Suprapubic skin (tissue), 4 donors: ENCODE data around the gene CEP170B.
A peak's percentile ranks its signal among the peaks of the same experiment; 100 is the strongest.

ENCODE experiments used
- EP300 ChIP-seq: sonication (generic); formaldehyde crosslinking; IDR thresholded peaks from one replicate; pipeline ENCODE4 v1.6.1; 2017; ENCODE audit warnings: antibody characterized with exemption
- POLR2A ChIP-seq, 2 donors: fragments of 450-650 bp; IDR thresholded peaks; one replicate each; pipeline ENCODE4 v1.6.1; 2017; ENCODE audit warnings: antibody characterized with exemption in 2 of 2, mild to moderate bottlenecking in 2 of 2, moderate library complexity in 2 of 2
- POLR2AphosphoS5 ChIP-seq, 3 donors: sonication (generic); formaldehyde crosslinking; IDR thresholded peaks; one replicate each; pipeline ENCODE4 v1.6.1; 2017; ENCODE audit warnings: antibody characterized with exemption in 3 of 3
- TF ChIP-seq, protein P1 (sequence below), 2 donors: fragments of 200-600 bp in 1 of 2; fragments of 450-650 bp in 1 of 2; sonication (generic) in 1 of 2; IDR thresholded peaks; one replicate each; pipeline ENCODE4 v1.5.1; 2016 to 2019; ENCODE audit warnings: antibody characterized with exemption in 2 of 2, mild to moderate bottlenecking in 1 of 2, moderate library complexity in 1 of 2

DNA sequence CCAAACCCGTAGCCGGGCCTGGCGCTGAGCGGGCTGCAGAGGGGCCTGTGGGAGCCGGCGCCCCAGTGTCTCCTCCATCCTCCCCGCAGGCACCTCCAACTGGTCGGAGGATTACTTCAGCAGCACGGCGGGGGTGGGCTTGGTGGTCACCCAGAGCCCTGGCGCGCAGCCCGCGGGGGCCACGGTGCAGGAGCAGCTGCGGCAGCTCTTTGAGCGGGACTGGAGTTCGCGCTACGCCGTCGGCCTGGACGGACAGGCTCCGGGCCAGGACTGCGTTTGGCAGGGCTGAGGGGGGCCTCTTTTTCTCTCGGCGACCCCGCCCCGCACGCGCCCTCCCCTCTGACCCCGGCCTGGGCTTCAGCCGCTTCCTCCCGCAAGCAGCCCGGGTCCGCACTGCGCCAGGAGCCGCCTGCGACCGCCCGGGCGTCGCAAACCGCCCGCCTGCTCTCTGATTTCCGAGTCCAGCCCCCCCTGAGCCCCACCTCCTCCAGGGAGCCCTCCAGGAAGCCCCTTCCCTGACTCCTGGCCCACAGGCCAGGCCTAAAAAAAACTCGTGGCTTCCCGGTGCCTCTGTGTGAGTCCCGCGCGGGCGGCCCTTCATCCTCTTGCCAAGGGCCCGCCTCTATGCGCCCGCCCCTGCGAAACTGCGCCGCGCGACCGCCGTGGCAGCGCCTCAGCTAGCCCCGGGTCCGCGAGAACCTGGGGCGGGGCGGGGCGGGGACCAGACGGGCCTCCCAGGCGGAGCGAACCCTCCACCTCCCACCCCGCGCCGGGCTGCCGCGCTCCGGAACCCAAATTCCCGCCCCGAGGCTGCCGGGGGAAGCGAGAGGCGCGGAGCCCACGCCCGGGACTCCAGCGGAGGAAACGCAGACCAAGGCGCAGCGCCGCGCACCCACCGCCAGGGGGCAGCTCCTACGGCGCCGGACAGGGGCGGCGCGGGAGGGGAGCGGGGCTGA, 67.9 kb downstream of the CEP170B start:
- TF ChIP-seq, protein P1, sequence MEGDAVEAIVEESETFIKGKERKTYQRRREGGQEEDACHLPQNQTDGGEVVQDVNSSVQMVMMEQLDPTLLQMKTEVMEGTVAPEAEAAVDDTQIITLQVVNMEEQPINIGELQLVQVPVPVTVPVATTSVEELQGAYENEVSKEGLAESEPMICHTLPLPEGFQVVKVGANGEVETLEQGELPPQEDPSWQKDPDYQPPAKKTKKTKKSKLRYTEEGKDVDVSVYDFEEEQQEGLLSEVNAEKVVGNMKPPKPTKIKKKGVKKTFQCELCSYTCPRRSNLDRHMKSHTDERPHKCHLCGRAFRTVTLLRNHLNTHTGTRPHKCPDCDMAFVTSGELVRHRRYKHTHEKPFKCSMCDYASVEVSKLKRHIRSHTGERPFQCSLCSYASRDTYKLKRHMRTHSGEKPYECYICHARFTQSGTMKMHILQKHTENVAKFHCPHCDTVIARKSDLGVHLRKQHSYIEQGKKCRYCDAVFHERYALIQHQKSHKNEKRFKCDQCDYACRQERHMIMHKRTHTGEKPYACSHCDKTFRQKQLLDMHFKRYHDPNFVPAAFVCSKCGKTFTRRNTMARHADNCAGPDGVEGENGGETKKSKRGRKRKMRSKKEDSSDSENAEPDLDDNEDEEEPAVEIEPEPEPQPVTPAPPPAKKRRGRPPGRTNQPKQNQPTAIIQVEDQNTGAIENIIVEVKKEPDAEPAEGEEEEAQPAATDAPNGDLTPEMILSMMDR (IDR thresholded peaks at IDR 0.05) = peak in 1 of 2 donors; percentile 96
- TF ChIP-seq POLR2A (IDR thresholded peaks at IDR 0.05) = no peak
- TF ChIP-seq EP300 = no peak
- TF ChIP-seq POLR2AphosphoS5 (IDR thresholded peaks at IDR 0.05) = peak in 1 of 3 donors; percentile 60
